ENCODE results near the gene PLXNB2.

GRCh38 chr22:50278956-50279619, 28.4 kb downstream of the PLXNB2 start:
- TF ChIP-seq CTCF (IDR thresholded peaks at IDR 0.05; ENCODE audit: low read length) (no peak), EZH2 (IDR thresholded peaks at IDR 0.05; ENCODE audit: borderline replicate concordance, low read length) (no peak)
